Nephron progenitor cell (in vitro differentiated cells): ENCODE data around the gene TPCN2.
"Not testable (repeated sequence)": the region's sequence is repeated elsewhere in the genome, so short reads cannot be mapped to it uniquely, and the experiment has no call there.

ENCODE experiments used
- DNase-seq: peaks from one replicate; pipeline ENCODE4 v3.0.0; 2021
- H3K27ac Mint-ChIP-seq: 2 replicates; pipeline ENCODE4 v1.8.0; 2021; ENCODE audit warnings: mild to moderate bottlenecking, moderate library complexity, mixed read lengths
- H3K27me3 Mint-ChIP-seq: 2 replicates; pipeline ENCODE4 v1.8.0; 2021; ENCODE audit warnings: mild to moderate bottlenecking, low read depth, mixed read lengths; ENCODE audit not compliant: poor library complexity
- H3K36me3 Mint-ChIP-seq: 2 replicates; pipeline ENCODE4 v1.8.0; 2021; ENCODE audit warnings: low read depth, mixed read lengths
- H3K4me1 Mint-ChIP-seq: 2 replicates; pipeline ENCODE4 v1.8.0; 2021; ENCODE audit warnings: mixed read lengths
- H3K4me3 Mint-ChIP-seq: 2 replicates; pipeline ENCODE4 v1.8.0; 2021; ENCODE audit warnings: mild to moderate bottlenecking, moderate library complexity, mixed read lengths
- H3K9me3 Mint-ChIP-seq: 2 replicates; pipeline ENCODE4 v1.8.0; 2021; ENCODE audit warnings: mild to moderate bottlenecking, moderate library complexity, mixed read lengths
- TF ChIP-seq, protein P1 (sequence below): fragments of 200-600 bp; sonication (generic); IDR thresholded peaks from 2 replicates; pipeline ENCODE4 v1.5.0; 2021; ENCODE audit warnings: antibody characterized with exemption

The TPCN2 gene

DNA sequence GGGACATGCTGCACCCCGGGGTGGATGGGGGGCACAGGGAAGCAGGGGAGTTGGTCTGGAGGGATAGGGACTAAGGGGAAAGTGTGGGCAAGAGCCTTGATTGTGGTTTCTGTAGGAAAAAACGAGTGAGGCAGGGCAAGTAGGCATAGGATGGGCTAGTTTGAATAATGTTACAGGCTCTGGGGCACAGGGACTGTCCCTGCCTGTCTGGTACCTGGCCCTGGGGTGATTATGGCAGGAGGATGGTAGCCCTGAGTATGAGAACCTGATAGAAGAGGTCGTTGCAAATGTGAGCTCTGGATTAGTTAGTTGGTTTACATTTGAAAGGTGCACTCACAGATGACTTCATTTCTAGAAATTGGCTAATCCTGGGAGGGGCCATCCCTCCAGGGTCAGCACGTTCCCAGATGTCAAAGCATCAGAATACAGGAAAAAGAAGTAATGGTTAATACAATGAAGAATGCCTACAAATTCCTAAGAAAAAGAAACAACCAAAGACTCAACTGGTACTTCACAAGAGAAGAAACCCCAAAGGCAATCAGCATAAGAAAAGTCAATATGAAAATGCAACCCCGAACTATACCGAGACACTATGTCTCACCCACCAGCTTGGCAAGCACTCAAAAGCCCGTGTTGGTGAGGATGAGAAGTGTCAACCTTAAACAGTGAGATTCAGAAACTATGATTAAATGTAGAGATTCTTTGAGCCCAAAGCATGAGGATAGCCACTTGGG lies 95.8 kb downstream of the TPCN2 start:
- no peak overlapping the region for H3K4me3 Mint-ChIP-seq
- H3K36me3 Mint-ChIP-seq = peaks cover 21% of the 10 kb centered on the region
- TF ChIP-seq, protein P1, sequence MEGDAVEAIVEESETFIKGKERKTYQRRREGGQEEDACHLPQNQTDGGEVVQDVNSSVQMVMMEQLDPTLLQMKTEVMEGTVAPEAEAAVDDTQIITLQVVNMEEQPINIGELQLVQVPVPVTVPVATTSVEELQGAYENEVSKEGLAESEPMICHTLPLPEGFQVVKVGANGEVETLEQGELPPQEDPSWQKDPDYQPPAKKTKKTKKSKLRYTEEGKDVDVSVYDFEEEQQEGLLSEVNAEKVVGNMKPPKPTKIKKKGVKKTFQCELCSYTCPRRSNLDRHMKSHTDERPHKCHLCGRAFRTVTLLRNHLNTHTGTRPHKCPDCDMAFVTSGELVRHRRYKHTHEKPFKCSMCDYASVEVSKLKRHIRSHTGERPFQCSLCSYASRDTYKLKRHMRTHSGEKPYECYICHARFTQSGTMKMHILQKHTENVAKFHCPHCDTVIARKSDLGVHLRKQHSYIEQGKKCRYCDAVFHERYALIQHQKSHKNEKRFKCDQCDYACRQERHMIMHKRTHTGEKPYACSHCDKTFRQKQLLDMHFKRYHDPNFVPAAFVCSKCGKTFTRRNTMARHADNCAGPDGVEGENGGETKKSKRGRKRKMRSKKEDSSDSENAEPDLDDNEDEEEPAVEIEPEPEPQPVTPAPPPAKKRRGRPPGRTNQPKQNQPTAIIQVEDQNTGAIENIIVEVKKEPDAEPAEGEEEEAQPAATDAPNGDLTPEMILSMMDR = no peak
- no peaks in the 10 kb centered on the region for H3K4me1 Mint-ChIP-seq
- DNase-seq = no peak
- H3K27me3 Mint-ChIP-seq = peaks cover 4% of the 10 kb centered on the region
- H3K9me3 Mint-ChIP-seq = peaks cover 55% of the 10 kb centered on the region
- no peak overlapping the region for H3K27ac Mint-ChIP-seq

DNA sequence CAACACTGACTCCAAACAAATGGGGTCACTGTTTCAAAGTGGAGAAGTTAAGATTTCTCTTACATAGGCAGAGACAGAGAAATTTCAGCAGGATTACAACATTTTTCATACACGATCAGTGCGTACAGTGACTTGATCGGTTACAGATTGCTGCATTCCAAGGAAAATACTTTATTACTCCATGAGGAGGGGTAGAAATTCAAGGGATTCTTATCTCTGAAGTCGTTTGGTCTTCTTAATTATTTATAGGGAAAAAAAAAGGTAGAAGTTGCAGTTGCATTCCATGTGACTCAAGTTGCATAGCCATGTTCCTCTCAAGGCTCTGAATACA lies 96.3 kb downstream of the TPCN2 start:
- Mint-ChIP-seq H3K4me1 (no peaks in the 10 kb centered on the region), H3K36me3 (peaks cover 23% of the 10 kb centered on the region), H3K27ac (no peak overlapping the region), H3K4me3 (no peak overlapping the region), H3K9me3 (peaks cover 56% of the 10 kb centered on the region), H3K27me3 (peaks cover 4% of the 10 kb centered on the region)
- TF ChIP-seq, protein P1 = no peak
- DNase-seq = no peak

DNA sequence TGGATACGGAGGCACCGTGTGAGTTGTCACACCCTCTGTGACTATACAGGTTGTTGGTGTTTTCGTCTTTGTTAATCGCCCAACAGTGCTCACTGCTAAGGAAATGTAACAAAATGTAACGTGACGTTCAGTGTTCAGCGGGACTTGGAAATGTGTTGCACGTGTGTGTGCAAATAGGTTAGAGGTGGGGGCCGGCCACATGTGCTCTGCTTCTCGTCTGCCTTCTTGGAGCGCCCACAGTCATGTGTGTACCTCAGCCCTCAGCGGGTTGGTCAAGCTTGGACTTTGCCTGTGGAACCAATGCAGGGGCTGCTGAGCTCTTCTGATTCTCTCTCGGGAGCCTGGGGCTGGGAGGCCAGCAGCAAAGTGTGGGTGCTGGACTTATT lies 99.6 kb downstream of the TPCN2 start:
- H3K9me3 Mint-ChIP-seq = peaks cover 58% of the 10 kb centered on the region
- H3K27me3 Mint-ChIP-seq = peaks cover 18% of the 10 kb centered on the region
- no peak overlapping the region for H3K4me3 Mint-ChIP-seq
- TF ChIP-seq, protein P1 = no peak
- peak overlapping the region; percentile 26 for H3K27ac Mint-ChIP-seq
- no peak for DNase-seq
- peaks cover 18% of the 10 kb centered on the region for H3K4me1 Mint-ChIP-seq
- peaks cover 33% of the 10 kb centered on the region for H3K36me3 Mint-ChIP-seq

DNA sequence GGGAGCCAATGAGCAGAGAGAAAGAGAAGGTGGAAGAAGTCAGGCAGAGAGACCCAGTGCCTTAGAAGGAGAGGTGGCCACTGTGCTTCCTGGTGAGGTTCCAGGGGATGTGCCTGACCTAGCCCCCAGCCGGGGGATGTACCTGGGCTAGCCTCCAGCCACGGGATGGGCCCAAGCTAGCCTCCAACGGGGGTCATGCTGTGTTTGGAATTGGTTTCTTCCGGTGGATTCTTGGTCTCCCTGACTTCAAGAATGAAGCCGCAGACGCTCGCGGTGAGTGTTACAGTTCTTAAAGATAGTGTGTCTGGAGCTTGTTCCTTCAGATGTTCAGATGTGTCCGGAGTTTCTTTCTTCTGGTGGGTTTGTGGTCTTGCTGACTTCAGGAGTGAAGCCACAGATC lies 100.1 kb downstream of the TPCN2 start:
- H3K4me1 Mint-ChIP-seq = peaks cover 21% of the 10 kb centered on the region
- peaks cover 58% of the 10 kb centered on the region for H3K9me3 Mint-ChIP-seq

DNA sequence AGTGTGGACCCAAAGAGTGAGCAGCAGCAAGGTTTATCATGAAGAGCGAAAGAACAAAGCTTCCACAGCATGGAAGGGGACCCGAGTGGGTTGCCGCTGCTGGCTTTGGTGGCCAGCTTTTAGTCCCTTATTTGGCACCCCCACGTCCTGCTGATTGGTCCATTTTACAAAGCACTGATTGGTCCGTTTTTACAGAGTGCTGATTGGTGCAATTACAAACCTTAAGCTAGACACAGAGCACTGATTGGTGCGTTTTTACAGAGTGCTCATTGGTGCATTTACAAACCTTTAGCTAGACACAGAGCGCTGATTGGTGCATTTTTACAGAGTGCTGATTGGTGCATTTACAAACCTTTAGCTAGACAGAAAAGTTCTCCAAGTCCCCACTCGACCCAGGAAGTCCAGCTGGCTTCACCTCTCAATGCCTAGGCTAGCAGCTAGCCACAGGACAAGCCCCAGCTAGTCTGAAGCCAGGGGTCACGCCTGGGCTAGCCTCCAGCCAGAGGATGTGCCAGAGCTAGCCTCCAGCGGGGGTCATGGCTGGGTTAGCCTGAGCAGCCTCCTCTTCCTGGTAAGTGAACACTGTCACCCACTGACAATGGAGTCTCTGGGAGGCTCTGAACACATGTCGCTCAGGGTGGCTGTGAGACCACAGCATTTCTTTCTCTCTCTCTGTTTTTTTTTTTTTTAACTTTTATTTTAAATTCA lies 100.8 kb downstream of the TPCN2 start:
- H3K4me1 Mint-ChIP-seq = peaks cover 23% of the 10 kb centered on the region
- peaks cover 53% of the 10 kb centered on the region for H3K9me3 Mint-ChIP-seq
- H3K27me3 Mint-ChIP-seq = peaks cover 21% of the 10 kb centered on the region
- H3K27ac Mint-ChIP-seq, DNase-seq, H3K4me3 Mint-ChIP-seq: not testable (repeated sequence)
- H3K36me3 Mint-ChIP-seq = peaks cover 33% of the 10 kb centered on the region

More for the DNA sequence above, 100.1 kb downstream of the TPCN2 start:
- Mint-ChIP-seq H3K36me3 (peaks cover 33% of the 10 kb centered on the region), H3K27me3 (peaks cover 21% of the 10 kb centered on the region), H3K27ac (no peak overlapping the region), H3K4me3 (no peak overlapping the region)
- TF ChIP-seq, protein P1 = no peak
- DNase-seq = no peak

DNA sequence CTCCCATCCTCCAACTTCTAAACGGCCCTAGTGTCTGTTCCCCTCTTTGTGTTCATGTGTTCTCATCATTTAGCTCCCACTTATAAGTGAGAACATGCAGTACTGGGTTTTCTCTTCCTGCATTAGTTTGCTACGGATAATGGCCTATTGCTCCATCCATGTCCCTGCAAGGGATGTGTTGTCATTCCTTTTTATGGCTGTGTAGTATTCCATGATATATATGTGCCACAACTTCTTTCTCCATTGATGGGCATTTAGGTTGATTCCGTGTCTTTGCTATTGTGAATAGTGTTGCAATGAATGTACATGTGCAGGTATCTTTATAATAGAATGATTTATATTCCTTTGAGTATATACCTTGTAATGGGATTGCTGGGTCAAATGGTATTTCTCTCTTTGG lies 101.4 kb downstream of the TPCN2 start:
- Mint-ChIP-seq H3K36me3 (peaks cover 33% of the 10 kb centered on the region), H3K9me3 (peaks cover 46% of the 10 kb centered on the region), H3K4me1 (peaks cover 27% of the 10 kb centered on the region), H3K27me3 (peaks cover 21% of the 10 kb centered on the region), H3K27ac (no peak overlapping the region), H3K4me3 (no peak overlapping the region)
- TF ChIP-seq, protein P1 = no peak
- DNase-seq = no peak
